GM19452 (cell line): Measurements from ENCODE around the gene TNS3.
"Not testable (repeated sequence)": the region's sequence is repeated elsewhere in the genome, so short reads cannot be mapped to it uniquely, and the experiment has no call there.

Experiments
- ATAC-seq: cut with Tn5 transposase; IDR thresholded peaks from one replicate; pipeline ENCODE4 v1.9.1; 2021; ENCODE audit not compliant: unreplicated experiment

Gene TNS3

DNA sequence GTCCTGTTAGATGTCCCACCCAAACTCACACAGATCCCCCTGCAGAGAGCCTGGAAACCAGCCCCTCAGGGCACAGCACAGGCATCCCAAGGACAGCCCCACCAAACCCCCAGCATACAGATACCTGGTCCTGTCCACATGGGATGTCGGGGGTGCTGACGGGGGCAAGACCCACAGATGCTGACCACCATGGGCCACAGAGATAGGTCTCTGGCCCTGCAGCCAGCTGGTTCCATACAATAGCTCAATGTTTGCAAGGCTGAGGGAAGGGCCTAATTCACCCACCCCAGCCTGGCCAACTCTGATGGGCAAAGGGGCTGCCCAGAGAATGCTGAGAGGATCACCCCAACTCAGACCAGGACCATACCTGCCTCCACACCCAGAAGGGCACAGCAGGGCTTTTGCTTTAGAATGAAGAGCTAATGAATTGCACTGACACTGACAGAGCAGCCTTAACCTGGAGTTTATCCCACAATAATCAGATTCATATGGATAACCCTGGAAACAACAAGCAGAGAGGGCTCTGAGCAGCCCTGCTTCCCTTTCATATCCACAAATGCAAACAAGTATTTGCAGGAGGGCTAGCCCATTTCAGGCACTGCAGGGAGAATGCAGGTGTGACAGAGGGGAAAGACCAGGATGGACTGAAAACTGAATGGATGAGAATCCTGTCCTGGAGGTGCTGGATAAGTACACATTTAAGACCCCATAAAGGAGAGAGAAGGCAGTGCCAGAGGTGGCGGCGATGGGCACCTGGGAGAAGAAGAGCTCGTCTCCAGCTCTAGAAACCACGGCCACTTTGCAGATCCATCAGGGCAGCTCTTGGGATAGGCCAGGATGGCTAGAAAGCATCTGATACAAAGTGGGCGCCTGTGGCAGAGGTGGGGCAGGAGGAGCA is 126.7 kb downstream of the TNS3 start:
- ATAC-seq: no peak

DNA sequence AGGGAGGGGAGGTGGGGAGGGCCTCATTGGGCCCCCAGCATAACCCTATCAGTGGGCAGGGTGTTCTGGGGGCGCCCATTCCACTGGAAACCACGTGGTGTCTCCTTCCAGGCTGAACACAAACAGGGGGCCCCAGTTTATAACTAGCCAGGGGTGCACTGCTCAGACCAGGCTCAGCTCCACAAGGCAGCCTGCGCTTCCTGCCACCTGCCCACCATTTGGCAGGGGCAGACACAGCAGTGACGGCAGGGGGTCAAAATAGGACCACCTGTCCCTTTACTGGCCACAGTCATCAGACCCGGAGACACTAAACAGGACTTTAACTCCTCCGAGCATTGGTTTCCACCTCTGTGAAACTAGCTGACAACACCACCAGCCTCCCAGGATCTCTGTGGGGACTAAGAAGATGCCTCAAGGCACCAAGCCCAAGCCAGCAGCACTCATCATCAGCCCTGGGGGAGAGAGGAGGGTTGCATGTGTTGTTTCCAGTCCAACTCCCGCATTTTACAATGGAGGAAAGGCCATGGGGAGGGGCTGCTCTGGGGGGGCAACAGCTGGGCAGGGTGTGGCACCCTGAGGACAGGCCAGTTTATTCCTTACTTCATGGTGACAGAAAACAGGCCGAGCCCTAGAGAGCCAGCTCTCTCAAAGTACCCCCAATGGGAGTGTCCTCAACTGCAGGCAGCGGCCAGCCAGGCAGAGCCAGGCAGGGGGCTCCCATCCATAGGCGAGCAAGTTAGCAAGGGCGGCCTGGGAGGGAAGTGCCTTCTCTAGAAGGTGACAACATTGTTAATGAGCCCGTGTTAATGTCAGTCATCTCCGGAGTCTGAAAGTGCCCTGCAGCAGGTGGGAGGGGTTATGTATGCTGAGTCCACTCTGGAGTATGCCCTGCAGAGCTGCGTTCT is 127.6 kb downstream of the TNS3 start:
- ATAC-seq: no peak

- ATAC-seq: no peak
These were observed 128.5 kb downstream of the TNS3 start for GRCh38 chr7:47453093-47454061.

DNA sequence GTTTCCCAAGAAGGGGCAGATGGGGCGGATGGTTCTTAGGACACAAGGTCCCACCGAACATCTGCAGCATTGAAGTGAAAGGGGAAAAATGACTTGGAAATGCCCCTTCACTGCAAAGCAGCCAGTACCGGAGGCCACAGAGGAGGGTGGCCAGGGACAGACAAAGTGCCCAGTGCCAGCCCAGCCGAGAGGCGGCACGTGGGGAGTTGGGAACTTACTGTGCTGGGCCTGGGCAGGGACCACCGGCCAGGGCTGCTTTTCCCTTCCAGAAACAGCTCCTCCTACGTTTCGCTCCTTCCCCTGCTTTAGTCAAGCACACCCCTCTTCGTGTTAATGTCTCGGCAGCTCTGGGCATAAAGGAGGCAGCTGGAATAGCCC is 129.2 kb downstream of the TNS3 start:
- ATAC-seq: no peak

DNA sequence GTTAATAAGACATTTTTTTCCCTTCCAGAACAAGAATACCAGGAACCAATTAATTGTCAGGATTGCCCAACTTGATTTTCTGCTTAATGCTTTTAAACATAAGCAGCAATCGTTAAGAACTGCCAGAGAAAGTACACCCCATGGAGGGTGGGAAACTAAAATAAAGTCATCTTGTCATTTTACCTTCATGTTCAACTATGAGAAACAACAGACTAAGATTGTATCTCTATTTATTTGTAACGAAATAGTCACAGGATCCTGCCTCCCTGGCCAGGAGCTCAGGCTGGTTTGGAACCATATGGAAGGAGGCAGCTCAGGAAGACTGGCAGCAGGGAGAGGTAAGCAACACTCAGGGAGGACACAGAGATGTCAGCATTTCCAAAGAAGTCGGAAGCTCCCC is 129.6 kb downstream of the TNS3 start:
- ATAC-seq: no peak

DNA sequence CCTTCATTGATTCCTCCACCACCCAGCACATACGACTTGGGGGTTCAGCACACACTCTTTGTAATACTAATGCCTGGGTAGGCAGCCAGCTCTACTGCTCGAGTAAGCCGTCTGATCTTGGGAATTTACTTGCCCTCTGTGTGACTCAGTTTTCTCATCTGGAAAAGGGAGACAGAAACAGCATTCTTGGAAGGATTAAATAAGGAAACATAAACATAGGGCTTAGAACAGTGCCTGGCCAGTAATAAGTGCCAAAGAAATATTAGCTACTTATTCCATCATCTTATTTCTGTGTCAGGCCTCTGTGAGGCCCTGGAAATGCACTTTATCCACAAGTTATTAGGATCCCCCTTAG is 130.1 kb downstream of the TNS3 start:
- ATAC-seq: no peak

GRCh38 chr7:47449810-47450590 is 131.9 kb downstream of the TNS3 start:
- no peak for ATAC-seq

DNA sequence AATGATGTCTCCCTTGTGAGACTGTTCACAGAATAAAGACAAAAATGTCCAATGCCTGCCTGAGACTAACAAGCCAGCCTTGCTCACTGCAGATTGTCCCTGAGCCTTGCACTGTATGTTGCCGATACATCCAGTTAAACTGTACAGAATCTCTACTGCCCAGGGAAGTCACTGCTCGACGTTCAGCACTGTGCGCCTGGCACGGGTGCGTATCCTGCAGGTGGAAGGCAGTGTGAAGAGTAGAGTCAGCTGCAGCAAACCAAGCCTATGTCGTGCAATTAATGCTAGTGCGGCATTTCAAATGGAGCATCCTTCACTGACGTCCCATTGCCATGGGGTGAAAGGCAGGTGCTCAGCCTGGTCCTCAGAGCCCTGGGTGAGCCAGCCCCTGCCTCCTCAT is 132.9 kb downstream of the TNS3 start:
- ATAC-seq: no peak

- ATAC-seq: no peak
These were observed 134.1 kb downstream of the TNS3 start for GRCh38 chr7:47447621-47448349.

DNA sequence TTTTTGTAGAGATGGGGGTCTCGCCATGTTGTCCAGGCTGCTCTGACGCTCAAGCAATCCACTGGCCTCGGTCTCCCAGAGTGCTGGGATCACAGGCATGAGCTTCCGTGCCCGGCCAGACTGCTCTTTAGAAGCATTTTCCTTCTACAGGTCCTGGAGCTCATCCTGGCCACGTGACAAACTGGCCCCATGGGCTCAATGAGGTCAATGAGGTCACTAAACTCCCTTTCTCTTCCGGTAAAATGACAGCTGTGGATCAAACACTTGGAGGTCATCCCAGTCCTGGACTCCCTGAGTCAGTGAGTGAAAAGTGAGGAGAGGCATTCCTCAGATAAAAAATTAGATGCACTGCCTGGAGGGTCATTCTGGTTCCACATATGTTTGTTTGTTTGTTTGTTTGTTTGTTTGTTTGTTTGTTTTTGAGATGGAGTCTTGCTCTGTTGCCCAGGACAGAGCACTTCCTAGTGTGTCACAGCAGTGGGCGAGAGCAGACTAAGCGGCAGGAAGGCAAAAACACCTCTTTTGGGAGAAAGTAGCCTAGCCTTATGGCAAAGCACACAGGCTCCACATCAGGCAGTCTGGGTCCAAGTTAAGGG is 134.9 kb downstream of the TNS3 start:
- ATAC-seq: no peak

DNA sequence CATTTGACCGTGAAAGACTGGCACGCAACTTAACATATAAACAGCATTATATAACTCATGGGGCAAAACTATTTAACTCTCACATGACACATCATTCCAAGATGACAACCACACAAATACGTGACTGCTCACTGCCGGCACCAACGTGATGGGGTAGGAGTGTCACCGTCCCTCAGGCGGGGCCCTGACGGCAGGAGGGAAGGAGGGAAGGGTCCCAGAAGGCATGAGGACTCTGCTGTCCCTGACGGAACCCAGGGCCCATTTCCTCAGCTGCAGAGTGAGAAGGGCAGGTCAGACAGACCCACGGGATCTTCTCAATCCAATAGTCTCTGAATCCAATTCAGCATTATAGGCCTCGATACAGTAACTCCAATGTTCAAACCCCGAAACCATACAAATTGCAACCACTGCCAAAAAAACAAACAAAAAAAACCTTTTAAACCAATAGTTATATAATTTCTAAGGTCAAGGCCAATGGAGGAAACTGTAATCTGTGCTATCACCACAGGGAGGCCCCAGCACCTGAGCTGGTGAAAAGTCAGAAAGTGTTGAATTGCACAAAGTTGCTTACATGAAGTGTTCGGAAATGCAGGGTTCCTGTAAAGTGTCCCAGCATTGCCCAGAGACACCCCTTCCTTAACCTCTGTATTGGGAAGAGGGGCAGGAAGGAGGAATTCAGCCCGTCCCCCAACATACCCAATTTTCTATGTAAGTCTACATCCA is 137.4 kb downstream of the TNS3 start:
- no peak for ATAC-seq

GRCh38 chr7:47443049-47443448 is 138.9 kb downstream of the TNS3 start:
- ATAC-seq: no peak

- ATAC-seq: no peak
These were observed 139.4 kb downstream of the TNS3 start for GRCh38 chr7:47442605-47442865.

DNA sequence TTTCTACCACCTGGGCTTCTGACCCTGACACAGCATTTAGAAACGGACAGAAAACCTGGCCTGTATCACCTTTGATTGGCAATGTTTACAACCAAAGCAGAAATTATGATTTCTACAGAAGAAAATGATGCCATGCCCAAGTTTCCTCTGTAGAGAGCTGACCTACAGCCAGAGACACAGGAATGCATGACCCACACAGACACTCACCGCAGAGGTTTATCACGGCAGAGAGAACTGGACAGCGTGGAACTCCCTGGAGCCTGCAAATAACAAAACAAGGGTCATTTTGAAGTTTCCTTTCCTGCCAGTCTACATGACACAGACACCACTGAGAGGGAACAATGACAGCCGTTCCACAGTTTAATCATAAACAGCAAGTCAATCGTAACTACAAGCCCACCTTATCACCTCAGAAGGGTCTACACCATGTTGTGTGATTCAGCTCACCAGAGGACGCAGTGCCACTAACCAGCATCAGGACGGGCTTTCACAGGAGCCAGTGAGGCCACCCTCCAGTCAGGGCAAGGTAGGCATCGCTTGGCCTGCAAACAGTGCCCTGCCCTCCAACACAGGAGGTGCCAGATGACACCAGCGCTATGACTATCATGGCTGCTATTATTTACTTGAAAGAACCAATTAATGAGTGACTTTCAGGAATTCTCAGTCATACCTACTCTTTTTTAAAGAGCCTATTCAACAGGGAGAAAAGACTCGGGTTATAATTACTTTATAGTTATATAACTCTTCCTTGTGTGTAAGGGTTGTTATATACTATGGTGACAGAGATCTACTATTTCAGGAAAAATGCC is 139.9 kb downstream of the TNS3 start:
- no peak for ATAC-seq

- not testable (repeated sequence) for ATAC-seq
These were observed 140.9 kb downstream of the TNS3 start for GRCh38 chr7:47441048-47441447.

- ATAC-seq: no peak
These were observed 141.6 kb downstream of the TNS3 start for GRCh38 chr7:47440320-47440719.

GRCh38 chr7:47439181-47439667 is 142.7 kb downstream of the TNS3 start:
- no peak for ATAC-seq
